ENCODE measurements around the gene IRX4. TPM values are rescaled to one million over a fixed set of nuclear protein-coding genes. Genes with fewer than 3 reads are reported as not detected.
A peak's percentile ranks its signal among the peaks of the same experiment; 100 is the strongest.

IRX4 gene
- total RNA-seq, 2 donors from 2014 or later, result 0.22 TPM; not detected in 1

DNA sequence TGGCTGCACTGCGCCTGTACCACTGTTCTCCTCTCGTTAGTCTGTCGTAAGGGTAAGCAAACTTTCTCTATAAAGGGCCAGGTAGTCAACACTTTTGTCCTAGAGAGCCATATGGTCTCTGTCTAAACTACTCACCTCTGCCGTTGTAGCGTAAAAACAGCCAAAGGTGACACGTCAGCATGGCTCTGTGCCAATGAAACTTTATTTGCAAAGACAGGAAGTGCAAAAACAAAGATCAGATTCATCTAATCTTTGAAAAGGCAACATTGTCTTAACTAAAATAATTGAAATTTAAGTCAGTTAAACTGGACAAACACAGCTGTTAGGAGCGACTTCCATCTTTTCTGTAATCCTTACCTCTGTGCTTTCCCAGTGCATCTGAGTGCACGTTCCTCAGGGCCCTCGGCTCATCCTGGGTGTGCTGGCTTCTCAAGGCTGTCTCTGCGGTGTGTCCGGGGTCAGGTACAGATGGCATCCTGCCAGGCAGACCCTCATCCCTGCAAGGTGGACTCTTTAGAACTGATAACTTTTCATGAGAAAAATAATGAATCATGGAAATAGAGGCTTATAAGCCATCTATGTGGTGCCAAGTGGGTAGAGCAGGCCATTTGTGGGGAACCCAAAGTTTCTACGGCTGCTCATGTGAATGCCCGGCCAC, 35.2 kb upstream of the IRX4 start:
- Histone ChIP-seq H3K27me3 (ENCODE audit: control insufficient read depth, insufficient read depth, low read length, poor library complexity, severe bottlenecking) (no peaks in the 10 kb centered on the region), H3K4me1 (ENCODE audit: control insufficient read depth, insufficient read depth, low read length) (no peaks in the 10 kb centered on the region), H3K36me3 (ENCODE audit: control insufficient read depth, insufficient read depth, low read length) (no peaks in the 10 kb centered on the region), H3K9me3 (ENCODE audit: control insufficient read depth, low read length) (no peaks in the 10 kb centered on the region), H3K4me3 (ENCODE audit: low read length) (no peak overlapping the region), H3K27ac (ENCODE audit: low read depth, low read length) (no peak overlapping the region), H3K9ac (ENCODE audit: extremely low read depth, low read length, poor library complexity, severe bottlenecking) (no peak overlapping the region)
- WGBS, 2 experiments (ENCODE audit: insufficient coverage in 1 of 2, insufficient read length in 1 of 2), result 89 to 92% methylated on average over 10 to 13 of the region's 13 CpGs
- H3K27me3 Mint-ChIP-seq (ENCODE audit: insufficient read depth), result peaks cover 5% of the 10 kb centered on the region
- no peaks in the 10 kb centered on the region for H3K9me3 Mint-ChIP-seq
- H3K4me1 Mint-ChIP-seq, result no peaks in the 10 kb centered on the region
- TF ChIP-seq, protein P1, sequence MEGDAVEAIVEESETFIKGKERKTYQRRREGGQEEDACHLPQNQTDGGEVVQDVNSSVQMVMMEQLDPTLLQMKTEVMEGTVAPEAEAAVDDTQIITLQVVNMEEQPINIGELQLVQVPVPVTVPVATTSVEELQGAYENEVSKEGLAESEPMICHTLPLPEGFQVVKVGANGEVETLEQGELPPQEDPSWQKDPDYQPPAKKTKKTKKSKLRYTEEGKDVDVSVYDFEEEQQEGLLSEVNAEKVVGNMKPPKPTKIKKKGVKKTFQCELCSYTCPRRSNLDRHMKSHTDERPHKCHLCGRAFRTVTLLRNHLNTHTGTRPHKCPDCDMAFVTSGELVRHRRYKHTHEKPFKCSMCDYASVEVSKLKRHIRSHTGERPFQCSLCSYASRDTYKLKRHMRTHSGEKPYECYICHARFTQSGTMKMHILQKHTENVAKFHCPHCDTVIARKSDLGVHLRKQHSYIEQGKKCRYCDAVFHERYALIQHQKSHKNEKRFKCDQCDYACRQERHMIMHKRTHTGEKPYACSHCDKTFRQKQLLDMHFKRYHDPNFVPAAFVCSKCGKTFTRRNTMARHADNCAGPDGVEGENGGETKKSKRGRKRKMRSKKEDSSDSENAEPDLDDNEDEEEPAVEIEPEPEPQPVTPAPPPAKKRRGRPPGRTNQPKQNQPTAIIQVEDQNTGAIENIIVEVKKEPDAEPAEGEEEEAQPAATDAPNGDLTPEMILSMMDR (conservative IDR thresholded peaks at IDR 0.05), result no peak
- H3K36me3 Mint-ChIP-seq (ENCODE audit: low read depth), result no peaks in the 10 kb centered on the region
- no peak overlapping the region for H3K4me3 Mint-ChIP-seq
- H3K27ac Mint-ChIP-seq, result no peak overlapping the region
- DNase-seq, result no peak

DNA sequence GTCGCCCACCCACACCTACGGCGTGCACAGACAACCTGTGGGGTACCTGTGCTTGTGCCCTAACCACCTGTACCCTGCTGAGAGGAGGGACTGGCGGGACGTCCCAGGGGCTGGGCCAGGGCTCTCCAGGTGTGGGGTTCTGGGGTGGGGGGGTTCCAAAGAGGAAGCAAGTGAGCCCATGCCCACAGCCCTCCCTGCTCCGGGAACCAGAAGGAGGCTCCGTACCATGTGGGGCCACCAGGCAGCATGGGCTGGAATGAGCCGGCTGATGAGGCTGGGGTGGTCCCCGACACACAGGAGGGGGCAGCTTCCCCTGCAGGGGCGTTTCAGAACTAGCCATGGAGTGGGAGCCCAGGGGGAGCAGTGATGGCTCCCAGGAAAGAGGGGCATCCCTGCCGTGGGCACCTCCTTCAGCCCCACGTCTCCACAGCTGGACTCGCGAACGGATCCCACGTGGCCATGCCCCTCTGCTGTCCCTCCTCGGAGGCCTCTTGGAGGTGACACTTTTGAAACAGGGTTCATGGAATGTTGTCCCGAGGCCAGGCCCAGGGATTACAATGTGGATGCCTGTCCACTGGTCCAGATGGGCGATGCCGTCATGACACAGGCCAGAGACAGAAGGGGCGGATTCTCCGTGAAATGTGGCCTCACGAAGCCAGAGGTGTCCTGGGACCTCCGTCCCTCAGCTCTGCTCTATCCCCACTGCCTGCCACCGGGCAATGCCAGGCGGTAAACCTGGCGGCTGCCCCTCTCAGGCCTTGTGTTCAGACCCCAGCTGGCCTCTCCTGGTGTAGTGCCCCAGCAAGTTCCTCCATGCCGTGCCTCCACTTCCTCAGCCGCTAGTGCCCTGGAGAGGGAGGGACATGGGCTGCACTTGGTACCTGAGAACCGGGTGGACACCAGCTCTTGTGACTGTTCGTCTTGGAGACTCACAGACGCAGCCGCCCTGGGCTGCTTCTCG, 33.6 kb upstream of the IRX4 start:
- no peaks in the 10 kb centered on the region for H3K27me3 ChIP-seq (ENCODE audit: control insufficient read depth, insufficient read depth, low read length, poor library complexity, severe bottlenecking)
- no peak overlapping the region for H3K9ac ChIP-seq (ENCODE audit: extremely low read depth, low read length, poor library complexity, severe bottlenecking)
- no peak overlapping the region for H3K27ac Mint-ChIP-seq
- H3K4me3 Mint-ChIP-seq, result no peak overlapping the region
- TF ChIP-seq, protein P1 (conservative IDR thresholded peaks at IDR 0.05), result no peak
- no peaks in the 10 kb centered on the region for H3K9me3 ChIP-seq (ENCODE audit: control insufficient read depth, low read length)
- no peak overlapping the region for H3K4me3 ChIP-seq (ENCODE audit: low read length)
- no peaks in the 10 kb centered on the region for H3K9me3 Mint-ChIP-seq
- WGBS, 2 experiments (ENCODE audit: insufficient coverage in 1 of 2, insufficient read length in 1 of 2), result 90 to 93% methylated on average over 32 to 34 of the region's 34 CpGs
- H3K36me3 ChIP-seq (ENCODE audit: control insufficient read depth, insufficient read depth, low read length), result no peaks in the 10 kb centered on the region
- peak; percentile 38 for DNase-seq
- H3K27ac ChIP-seq (ENCODE audit: low read depth, low read length), result no peak overlapping the region
- peaks cover 3% of the 10 kb centered on the region for H3K27me3 Mint-ChIP-seq (ENCODE audit: insufficient read depth)
- no peaks in the 10 kb centered on the region for H3K4me1 ChIP-seq (ENCODE audit: control insufficient read depth, insufficient read depth, low read length)
- H3K36me3 Mint-ChIP-seq (ENCODE audit: low read depth), result no peaks in the 10 kb centered on the region
- H3K4me1 Mint-ChIP-seq, result no peaks in the 10 kb centered on the region

DNA sequence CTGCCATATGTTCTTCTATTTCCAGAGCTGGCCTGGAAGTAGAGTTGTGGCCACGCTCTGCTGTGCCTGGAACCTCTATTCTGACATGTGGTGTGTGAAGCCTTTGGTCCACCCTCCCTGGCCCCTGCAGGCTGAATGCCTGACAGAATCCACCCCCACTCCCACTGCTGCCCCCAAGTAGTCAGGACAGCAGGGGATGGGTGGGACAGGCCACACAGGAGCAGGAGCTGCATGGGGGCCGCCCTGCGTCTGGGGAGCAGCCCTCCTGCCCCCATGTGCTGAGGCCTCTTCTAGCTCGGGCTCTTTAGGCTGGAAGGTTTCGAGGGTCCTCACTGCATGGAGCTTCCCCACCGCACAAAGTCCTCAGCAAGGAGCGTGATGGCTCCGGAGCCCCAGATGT, 32.6 kb upstream of the IRX4 start:
- 80 to 93% methylated on average over 1 to 8 of the region's 8 CpGs for WGBS, 2 experiments (ENCODE audit: insufficient coverage in 1 of 2, insufficient read length in 1 of 2)
- TF ChIP-seq, protein P1 (conservative IDR thresholded peaks at IDR 0.05), result no peak
- peaks cover 3% of the 10 kb centered on the region for H3K27me3 Mint-ChIP-seq (ENCODE audit: insufficient read depth)
- H3K4me1 ChIP-seq (ENCODE audit: control insufficient read depth, insufficient read depth, low read length), result no peaks in the 10 kb centered on the region
- no peaks in the 10 kb centered on the region for H3K36me3 ChIP-seq (ENCODE audit: control insufficient read depth, insufficient read depth, low read length)
- no peaks in the 10 kb centered on the region for H3K27me3 ChIP-seq (ENCODE audit: control insufficient read depth, insufficient read depth, low read length, poor library complexity, severe bottlenecking)
- H3K27ac Mint-ChIP-seq, result no peak overlapping the region
- no peak overlapping the region for H3K4me3 ChIP-seq (ENCODE audit: low read length)
- no peaks in the 10 kb centered on the region for H3K9me3 ChIP-seq (ENCODE audit: control insufficient read depth, low read length)
- no peaks in the 10 kb centered on the region for H3K36me3 Mint-ChIP-seq (ENCODE audit: low read depth)
- no peaks in the 10 kb centered on the region for H3K9me3 Mint-ChIP-seq
- no peak overlapping the region for H3K9ac ChIP-seq (ENCODE audit: extremely low read depth, low read length, poor library complexity, severe bottlenecking)
- DNase-seq, result peak; percentile 19
- H3K4me1 Mint-ChIP-seq, result no peaks in the 10 kb centered on the region
- no peak overlapping the region for H3K27ac ChIP-seq (ENCODE audit: low read depth, low read length)
- no peak overlapping the region for H3K4me3 Mint-ChIP-seq

Data from endodermal cell (in vitro differentiated cells).